ENCODE data around the gene ZFYVE21. TPM values are rescaled to one million over a fixed set of nuclear protein-coding genes. Genes with fewer than 3 reads are reported as not detected.

The ZFYVE21 gene
- total and polyA plus RNA-seq, 4 donors: 28.0 to 36.9 (median 30.8) TPM

- no peak for DNase-seq (ENCODE audit: low spot score)
- Histone ChIP-seq H3K9me3 (ENCODE audit: control insufficient read depth in 4 of 4, low read length in 3 of 4) (no peaks in the 10 kb centered on the region), H3K9ac (ENCODE audit: low read depth in 1 of 2, low read length in 2 of 2) (no peak overlapping the region), H3K4me1 (ENCODE audit: control insufficient read depth in 4 of 4, insufficient read depth in 4 of 4, low read length in 3 of 4) (peaks cover 3 to 30% (median 13%) of the 10 kb centered on the region in 4 donors), H3K27ac (ENCODE audit: low read depth in 1 of 2, low read length in 2 of 2) (no peak overlapping the region), H3K4me3 (ENCODE audit: low read depth in 1 of 3, low read length in 3 of 3) (no peak overlapping the region), H3K27me3 (ENCODE audit: control insufficient read depth in 4 of 4, insufficient read depth in 4 of 4, low read length in 3 of 4) (no peaks in the 10 kb centered on the region), H3K36me3 (ENCODE audit: control insufficient read depth in 4 of 4, insufficient read depth in 3 of 4, low read depth in 1 of 4, low read length in 3 of 4) (peaks cover 14 to 22% (median 20%) of the 10 kb centered on the region in 4 donors)
- WGBS: 92% methylated on average over 14 of the region's 14 CpGs
- TF ChIP-seq RXRA (IDR thresholded peaks at IDR 0.05): no peak
- TF ChIP-seq SP1 (IDR thresholded peaks at IDR 0.05): no peak
- TF ChIP-seq ZBTB33 (IDR thresholded peaks at IDR 0.05): no peak
- TF ChIP-seq REST (IDR thresholded peaks at IDR 0.05): no peak
- no peak for TF ChIP-seq TAF1 (conservative IDR thresholded peaks at IDR 0.05)
- TF ChIP-seq CTCF (IDR thresholded peaks at IDR 0.05; ENCODE audit: low read depth, low read length, missing input control): no peak
- no peak for TF ChIP-seq HNF4A (conservative IDR thresholded peaks at IDR 0.05)
- no peak for TF ChIP-seq FOXA2 (IDR thresholded peaks at IDR 0.05)
- no peak for TF ChIP-seq NR2F2 (IDR thresholded peaks at IDR 0.05)
- TF ChIP-seq MAX (IDR thresholded peaks at IDR 0.05): no peak
- TF ChIP-seq RAD21 (IDR thresholded peaks at IDR 0.05): no peak
- TF ChIP-seq HNF4G (IDR thresholded peaks at IDR 0.05): no peak
- no peak for TF ChIP-seq EGR1 (IDR thresholded peaks at IDR 0.05; ENCODE audit: low read depth in 2 of 2)
- TF ChIP-seq GABPA (IDR thresholded peaks at IDR 0.05 in 1 of 2, conservative IDR thresholded peaks at IDR 0.05 in 1 of 2): no peak
- no peak for TF ChIP-seq YY1 (IDR thresholded peaks at IDR 0.05)
- TF ChIP-seq JUND (IDR thresholded peaks at IDR 0.05): no peak
- no peak for TF ChIP-seq ATF3 (IDR thresholded peaks at IDR 0.05)
- TF ChIP-seq FOXA1 (IDR thresholded peaks at IDR 0.05): no peak
Measured at GRCh38 chr14:103697603-103698379, 17.8 kb upstream of the ZFYVE21 start.

Data from liver (tissue), 9 donors.